Measurements from ENCODE around the gene NCK2. TPM values are rescaled to one million over a fixed set of nuclear protein-coding genes. Genes with fewer than 3 reads are reported as not detected.

NCK2 gene
- polyA plus RNA-seq, 2 of the 4 experiments (the other 2 are of a cell fraction), result 17.1 to 17.8 TPM

GRCh38 chr2:105842555-105842954 is 97.8 kb downstream of the NCK2 start (continued):
- TF ChIP-seq BCL3 (IDR thresholded peaks at IDR 0.05) (no peak), MAX (IDR thresholded peaks at IDR 0.05) (no peak)

GRCh38 chr2:105843476-105844374 is 99.0 kb downstream of the NCK2 start:
- POLR2A ChIA-PET, result no interaction called here
- no peak overlapping the region for H3K4me2 ChIP-seq
- H3K9me3 ChIP-seq, result no peaks in the 10 kb centered on the region
- DNase-seq (ENCODE audit: low read depth in 1 of 2, low spot score in 1 of 2) (no peak), FAIRE-seq (no peak), ATAC-seq (no peak)
- WGBS (ENCODE audit: missing lambda C conversion rate), result 90% methylated on average over 12 of the region's 12 CpGs
- CTCF ChIA-PET, result interaction anchor here (0.6 kb wide), 1 partner anchor 285 kb away, joined by 3 read pairs; no protein-coding TSS in a partner anchor
- no peak overlapping the region for H3K4me3 ChIP-seq
- no peak overlapping the region for H3K27ac ChIP-seq
- no peaks in the 10 kb centered on the region for H3K4me1 ChIP-seq
- no peak for TF ChIP-seq GATA3 (IDR thresholded peaks at IDR 0.05; ENCODE audit: borderline replicate concordance)

- DNase-seq (ENCODE audit: low read depth in 1 of 2, low spot score in 1 of 2), result no peak
- WGBS (ENCODE audit: missing lambda C conversion rate), result 70% methylated on average over 3 of the region's 3 CpGs
- Histone ChIP-seq H3K4me3 (no peak overlapping the region), H3K4me1 (no peaks in the 10 kb centered on the region), H3K27ac (no peak overlapping the region), H3K9me3 (no peaks in the 10 kb centered on the region), H3K4me2 (no peak overlapping the region)
- ChIA-PET CTCF (no interaction called here), POLR2A (no interaction called here)
- no peak for FAIRE-seq
- ATAC-seq, result no peak
- TF ChIP-seq HMGXB4 (CRISPR knock-in tag; IDR thresholded peaks at IDR 0.05; ENCODE audit: borderline replicate concordance) (no peak), MAZ (IDR thresholded peaks at IDR 0.05; ENCODE audit: borderline replicate concordance, low read depth, low read length) (no peak), JUN (IDR thresholded peaks at IDR 0.05) (no peak), FOSL2 (IDR thresholded peaks at IDR 0.05) (no peak), FOSL2 (CRISPR knock-in tag; IDR thresholded peaks at IDR 0.05) (no peak), RAD21 (conservative IDR thresholded peaks at IDR 0.05 in 1 of 2, IDR thresholded peaks at IDR 0.05 in 1 of 2) (no peak), CBX2 (IDR thresholded peaks at IDR 0.05; ENCODE audit: borderline replicate concordance, low read depth) (no peak), JUNB (IDR thresholded peaks at IDR 0.05) (no peak), KDM5A (IDR thresholded peaks at IDR 0.05) (no peak), MAFK (IDR thresholded peaks at IDR 0.05; ENCODE audit: partially characterized antibody) (no peak), PHF8 (IDR thresholded peaks at IDR 0.05; ENCODE audit: borderline replicate concordance, low read depth) (no peak)
Measured at GRCh38 chr2:105845976-105846375, 101.3 kb downstream of the NCK2 start.

GRCh38 chr2:105847056-105847455 is 102.3 kb downstream of the NCK2 start:
- DNase-seq (ENCODE audit: low read depth in 1 of 2, low spot score in 1 of 2), result no peak
- CTCF ChIA-PET, result no interaction called here
- POLR2A ChIA-PET, result no interaction called here
- no peak for FAIRE-seq
- Histone ChIP-seq H3K4me3 (no peak overlapping the region), H3K4me2 (no peak overlapping the region), H3K4me1 (no peaks in the 10 kb centered on the region), H3K9me3 (no peaks in the 10 kb centered on the region), H3K27ac (no peak overlapping the region)
- 95% methylated on average over 2 of the region's 2 CpGs for WGBS (ENCODE audit: missing lambda C conversion rate)
- no peak for TF ChIP-seq RFX5 (IDR thresholded peaks at IDR 0.05)
- no peak for TF ChIP-seq JUN (IDR thresholded peaks at IDR 0.05)
- no peak for TF ChIP-seq BHLHE40 (IDR thresholded peaks at IDR 0.05; ENCODE audit: low read depth, low read length)
- no peak for TF ChIP-seq KDM5A (IDR thresholded peaks at IDR 0.05)
- TF ChIP-seq BCL3 (IDR thresholded peaks at IDR 0.05), result no peak
- TF ChIP-seq HES2 (IDR thresholded peaks at IDR 0.05), result no peak
- no peak for ATAC-seq

All from A549 (cell line).